ENCODE data around the gene R3HDM2.

R3HDM2 gene

DNA sequence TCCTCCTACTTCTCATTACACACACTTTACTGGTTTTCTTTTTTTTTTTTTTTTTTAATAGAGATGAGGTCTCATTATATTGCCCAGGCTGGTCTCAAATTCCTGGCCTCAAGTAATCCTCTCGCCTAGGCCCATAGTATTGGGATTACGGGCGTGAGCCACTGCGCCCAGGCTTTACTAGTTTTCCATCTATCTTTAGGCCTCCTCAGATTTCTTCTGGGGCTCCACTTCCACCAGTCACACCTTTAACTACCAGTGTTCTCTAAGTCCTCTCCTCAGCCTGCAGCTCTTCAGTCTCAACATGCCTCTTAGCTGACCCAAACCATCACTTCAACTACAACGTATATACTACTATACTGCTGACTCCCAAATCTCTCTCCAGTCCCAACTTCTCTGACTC, 10.4 kb downstream of the R3HDM2 start:
- Histone ChIP-seq H3K4me1 (ENCODE audit: insufficient read depth, low read length, poor library complexity, severe bottlenecking) (no peaks in the 10 kb centered on the region), H3K36me3 (ENCODE audit: insufficient read depth, low read length) (no peaks in the 10 kb centered on the region), H3K79me2 (ENCODE audit: insufficient read depth, low read length) (peaks cover 4% of the 10 kb centered on the region; the same call in 1 of the 2 replicates), H3K9ac (ENCODE audit: low read depth, low read length, poor library complexity, severe bottlenecking) (no peak overlapping the region), H3K9me2 (replicated peaks; ENCODE audit: low read depth, low read length) (no peaks in the 10 kb centered on the region), H3F3A (ENCODE audit: low read depth) (no peaks in the 10 kb centered on the region), H3K9me3 (ENCODE audit: insufficient read depth, low read depth, low read length) (no peaks in the 10 kb centered on the region), H3K4me2 (ENCODE audit: low read depth, low read length, poor library complexity, severe bottlenecking) (no peak overlapping the region), H2AFZ (ENCODE audit: low read length) (no peak overlapping the region), H3K27me3 (ENCODE audit: insufficient read depth, low read length, poor library complexity, severe bottlenecking) (no peaks in the 10 kb centered on the region), H4K20me1 (ENCODE audit: insufficient read depth, low read length, poor library complexity, severe bottlenecking) (no peaks in the 10 kb centered on the region), H3K4me3 (ENCODE audit: low read length, poor library complexity, severe bottlenecking) (no peak overlapping the region)
- TF ChIP-seq, protein P1, sequence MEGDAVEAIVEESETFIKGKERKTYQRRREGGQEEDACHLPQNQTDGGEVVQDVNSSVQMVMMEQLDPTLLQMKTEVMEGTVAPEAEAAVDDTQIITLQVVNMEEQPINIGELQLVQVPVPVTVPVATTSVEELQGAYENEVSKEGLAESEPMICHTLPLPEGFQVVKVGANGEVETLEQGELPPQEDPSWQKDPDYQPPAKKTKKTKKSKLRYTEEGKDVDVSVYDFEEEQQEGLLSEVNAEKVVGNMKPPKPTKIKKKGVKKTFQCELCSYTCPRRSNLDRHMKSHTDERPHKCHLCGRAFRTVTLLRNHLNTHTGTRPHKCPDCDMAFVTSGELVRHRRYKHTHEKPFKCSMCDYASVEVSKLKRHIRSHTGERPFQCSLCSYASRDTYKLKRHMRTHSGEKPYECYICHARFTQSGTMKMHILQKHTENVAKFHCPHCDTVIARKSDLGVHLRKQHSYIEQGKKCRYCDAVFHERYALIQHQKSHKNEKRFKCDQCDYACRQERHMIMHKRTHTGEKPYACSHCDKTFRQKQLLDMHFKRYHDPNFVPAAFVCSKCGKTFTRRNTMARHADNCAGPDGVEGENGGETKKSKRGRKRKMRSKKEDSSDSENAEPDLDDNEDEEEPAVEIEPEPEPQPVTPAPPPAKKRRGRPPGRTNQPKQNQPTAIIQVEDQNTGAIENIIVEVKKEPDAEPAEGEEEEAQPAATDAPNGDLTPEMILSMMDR (conservative IDR thresholded peaks at IDR 0.05; ENCODE audit: low read length): no peak
- no peak for TF ChIP-seq EZH2phosphoT487 (IDR thresholded peaks at IDR 0.05; ENCODE audit: borderline replicate concordance)

DNA sequence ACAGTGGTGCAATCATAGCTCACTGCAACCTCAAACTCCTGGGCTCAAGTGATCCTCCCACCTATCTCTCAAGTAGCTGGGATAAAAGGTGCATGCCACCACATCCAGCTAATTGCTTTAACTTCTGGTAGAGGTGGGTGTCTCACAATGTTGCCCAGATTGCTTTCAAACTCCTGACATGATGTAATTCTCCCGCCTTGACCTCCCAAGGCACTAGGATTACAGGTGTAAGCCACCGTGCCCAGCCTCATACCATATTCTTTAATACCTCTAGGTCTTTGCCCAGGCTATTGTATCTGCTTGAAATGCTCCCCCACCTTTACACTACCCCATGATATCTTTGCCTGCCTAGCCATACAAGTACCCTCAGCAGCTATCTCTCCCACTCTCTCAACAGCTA, 11.3 kb downstream of the R3HDM2 start:
- H3K4me2 ChIP-seq (ENCODE audit: low read depth, low read length, poor library complexity, severe bottlenecking): no peak overlapping the region
- TF ChIP-seq, protein P1 (conservative IDR thresholded peaks at IDR 0.05; ENCODE audit: low read length): no peak
- no peaks in the 10 kb centered on the region for H3F3A ChIP-seq (ENCODE audit: low read depth)
- peaks cover 4% of the 10 kb centered on the region; the same call in 1 of the 2 replicates for H3K79me2 ChIP-seq (ENCODE audit: insufficient read depth, low read length)
- no peaks in the 10 kb centered on the region for H3K4me1 ChIP-seq (ENCODE audit: insufficient read depth, low read length, poor library complexity, severe bottlenecking)
- no peaks in the 10 kb centered on the region for H3K36me3 ChIP-seq (ENCODE audit: insufficient read depth, low read length)
- no peaks in the 10 kb centered on the region for H4K20me1 ChIP-seq (ENCODE audit: insufficient read depth, low read length, poor library complexity, severe bottlenecking)
- no peaks in the 10 kb centered on the region for H3K27me3 ChIP-seq (ENCODE audit: insufficient read depth, low read length, poor library complexity, severe bottlenecking)
- no peak overlapping the region for H2AFZ ChIP-seq (ENCODE audit: low read length)
- no peak overlapping the region for H3K9ac ChIP-seq (ENCODE audit: low read depth, low read length, poor library complexity, severe bottlenecking)
- no peaks in the 10 kb centered on the region for H3K9me2 ChIP-seq (replicated peaks; ENCODE audit: low read depth, low read length)
- H3K9me3 ChIP-seq (ENCODE audit: insufficient read depth, low read depth, low read length): no peaks in the 10 kb centered on the region
- H3K4me3 ChIP-seq (ENCODE audit: low read length, poor library complexity, severe bottlenecking): no peak overlapping the region

DNA sequence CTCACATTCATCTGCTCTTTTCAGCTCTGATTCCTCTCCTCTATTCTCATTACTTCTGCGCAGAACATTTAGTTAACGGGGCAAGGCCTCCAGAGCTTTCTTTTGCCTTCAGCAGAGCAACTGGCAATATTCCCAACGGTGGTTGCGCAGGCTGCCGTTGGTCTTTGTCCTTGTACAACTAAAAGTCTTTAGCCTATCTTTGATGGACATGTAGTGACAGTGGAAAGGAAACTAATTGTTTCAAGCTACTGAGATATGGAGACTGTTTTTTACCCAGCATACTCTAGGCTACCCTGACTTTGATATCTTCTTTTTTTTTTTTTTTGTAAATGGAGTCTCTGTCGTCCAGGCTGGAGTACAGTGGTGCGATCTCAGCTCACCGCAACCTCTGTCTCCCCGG, 12.6 kb downstream of the R3HDM2 start:
- Histone ChIP-seq H3K4me2 (ENCODE audit: low read depth, low read length, poor library complexity, severe bottlenecking) (no peak overlapping the region), H3K4me1 (ENCODE audit: insufficient read depth, low read length, poor library complexity, severe bottlenecking) (no peaks in the 10 kb centered on the region), H3K9me3 (ENCODE audit: insufficient read depth, low read depth, low read length) (no peaks in the 10 kb centered on the region), H2AFZ (ENCODE audit: low read length) (no peak overlapping the region), H4K20me1 (ENCODE audit: insufficient read depth, low read length, poor library complexity, severe bottlenecking) (no peaks in the 10 kb centered on the region), H3K4me3 (ENCODE audit: low read length, poor library complexity, severe bottlenecking) (no peak overlapping the region), H3K27me3 (ENCODE audit: insufficient read depth, low read length, poor library complexity, severe bottlenecking) (no peaks in the 10 kb centered on the region), H3K79me2 (ENCODE audit: insufficient read depth, low read length) (peaks cover 3% of the 10 kb centered on the region; the same call in 1 of the 2 replicates), H3K36me3 (ENCODE audit: insufficient read depth, low read length) (no peaks in the 10 kb centered on the region), H3F3A (ENCODE audit: low read depth) (no peaks in the 10 kb centered on the region), H3K9ac (ENCODE audit: low read depth, low read length, poor library complexity, severe bottlenecking) (no peak overlapping the region), H3K9me2 (replicated peaks; ENCODE audit: low read depth, low read length) (no peaks in the 10 kb centered on the region)
- no peak for TF ChIP-seq EZH2phosphoT487 (IDR thresholded peaks at IDR 0.05; ENCODE audit: borderline replicate concordance)
- TF ChIP-seq, protein P1 (conservative IDR thresholded peaks at IDR 0.05; ENCODE audit: low read length): no peak
